CD14-positive monocyte (primary cell): Measurements from ENCODE around the gene SMAGP. TPM values are rescaled to one million over a fixed set of nuclear protein-coding genes. Genes with fewer than 3 reads are reported as not detected.

Experiments
- DNase-seq, 3 donors: peaks; one replicate each; pipeline ENCODE4 v3.0.0-alpha.2; 2011 to 2022
- H2AFZ ChIP-seq: 2 replicates; pipeline ENCODE4 v1.6.0; 2012; ENCODE audit warnings: mild to moderate bottlenecking, low read depth, low read length, inconsistent platforms; ENCODE audit not compliant: insufficient read depth, poor library complexity, severe bottlenecking
- H3K27ac ChIP-seq, 2 donors: 1 replicate in 1 of 2; 2 replicates in 1 of 2; pipeline ENCODE4 v1.5.1; 2012 to 2013; ENCODE audit warnings: low read length in 2 of 2, control low read depth in 1 of 2, inconsistent platforms in 1 of 2, low read depth in 1 of 2, mild to moderate bottlenecking in 1 of 2
- H3K27me3 ChIP-seq, 2 donors: one replicate each; pipeline versions ENCODE4 v1.6.0 to v1.6.1; 2011 to 2013; ENCODE audit warnings: low read length in 2 of 2; ENCODE audit not compliant: control insufficient read depth in 2 of 2, insufficient read depth in 2 of 2
- H3K36me3 ChIP-seq, 2 donors: replicated peaks in 1 of 2; 1 replicate in 1 of 2; 2 replicates in 1 of 2; pipeline versions ENCODE4 v1.5.1 to v1.6.1; 2012 to 2013; ENCODE audit warnings: low read length in 2 of 2, control low read depth in 1 of 2, inconsistent platforms in 1 of 2, mild to moderate bottlenecking in 1 of 2; ENCODE audit not compliant: insufficient read depth in 2 of 2, control insufficient read depth in 1 of 2
- H3K4me1 ChIP-seq, 2 donors: 1 replicate in 1 of 2; 2 replicates in 1 of 2; pipeline versions ENCODE4 v1.5.1 to v1.6.1; 2012 to 2013; ENCODE audit warnings: low read length in 2 of 2, control low read depth in 1 of 2, inconsistent platforms in 1 of 2, mild to moderate bottlenecking in 1 of 2, moderate library complexity in 1 of 2; ENCODE audit not compliant: insufficient read depth in 2 of 2, control insufficient read depth in 1 of 2
- H3K4me2 ChIP-seq: replicated peaks from 2 replicates; pipeline ENCODE3; 2012; ENCODE audit warnings: low read length, moderate library complexity, mild to moderate bottlenecking; ENCODE audit not compliant: poor library complexity, severe bottlenecking; ENCODE audit errors: extremely low read depth
- H3K4me3 ChIP-seq, 3 experiments: fragments of 200-600 bp in 1 of 3; sonication (generic) in 1 of 3; replicated peaks in 1 of 3; 1 replicate in 2 of 3; 2 replicates in 1 of 3; pipeline ENCODE4 v1.5.1; 2011 to 2013; ENCODE audit warnings: low read length in 3 of 3, mild to moderate bottlenecking in 3 of 3, control low read depth in 2 of 3, low read depth in 2 of 3, inconsistent platforms in 1 of 3, moderate library complexity in 1 of 3
- H3K79me2 ChIP-seq: 2 replicates; pipeline ENCODE4 v1.6.0; 2012; ENCODE audit warnings: mild to moderate bottlenecking, control low read depth, inconsistent platforms, low read length, moderate library complexity; ENCODE audit not compliant: insufficient read depth
- H3K9ac ChIP-seq: 2 replicates; pipeline ENCODE4 v1.6.0; 2017; ENCODE audit warnings: low read length, mild to moderate bottlenecking; ENCODE audit not compliant: insufficient read depth, poor library complexity, severe bottlenecking
- H3K9me3 ChIP-seq, 2 donors: replicated peaks in 1 of 2; 1 replicate in 1 of 2; 2 replicates in 1 of 2; pipeline versions ENCODE4 v1.5.1 to v1.6.1; 2012 to 2013; ENCODE audit warnings: low read length in 2 of 2, control low read depth in 1 of 2; ENCODE audit not compliant: control insufficient read depth in 1 of 2, insufficient read depth in 1 of 2
- H4K20me1 ChIP-seq: 2 replicates; pipeline ENCODE4 v1.6.0; 2012; ENCODE audit warnings: mild to moderate bottlenecking, low read length, control low read depth, moderate library complexity; ENCODE audit not compliant: insufficient read depth
- H3K27ac Mint-ChIP-seq, 7 donors: one replicate each; pipeline ENCODE4 v1.8.0; 2020; ENCODE audit warnings: mild to moderate bottlenecking in 7 of 7, mixed read lengths in 7 of 7, moderate library complexity in 6 of 7, inconsistent platforms in 2 of 7
- H3K27me3 Mint-ChIP-seq, 3 donors: one replicate each; pipeline ENCODE4 v1.8.0; 2021 to 2022; ENCODE audit warnings: low read depth in 3 of 3, mild to moderate bottlenecking in 3 of 3, mixed read lengths in 3 of 3, moderate library complexity in 3 of 3, inconsistent platforms in 1 of 3
- H3K36me3 Mint-ChIP-seq, 2 donors: one replicate each; pipeline ENCODE4 v1.8.0; 2020; ENCODE audit warnings: mixed read lengths in 2 of 2, inconsistent platforms in 1 of 2, mild to moderate bottlenecking in 1 of 2
- H3K4me1 Mint-ChIP-seq: one replicate; pipeline ENCODE4 v1.8.0; 2020; ENCODE audit warnings: mild to moderate bottlenecking, mixed read lengths
- H3K4me3 Mint-ChIP-seq, 2 donors: one replicate each; pipeline ENCODE4 v1.8.0; 2020; ENCODE audit warnings: mild to moderate bottlenecking in 2 of 2, mixed read lengths in 2 of 2, moderate library complexity in 1 of 2
- H3K9me3 Mint-ChIP-seq, 7 donors: one replicate each; pipeline ENCODE4 v1.8.0; 2020 to 2022; ENCODE audit warnings: mixed read lengths in 7 of 7, mild to moderate bottlenecking in 6 of 7, moderate library complexity in 6 of 7, inconsistent platforms in 2 of 7
- WGBS: methylation state at CpG from one replicate; pipeline ENCODE4 v1.1.5; 2013; ENCODE audit warnings: missing lambda C conversion rate; ENCODE audit not compliant: insufficient coverage; 5-methylcytosine and 5-hydroxymethylcytosine counted together
- intact Hi-C, 2 donors: fragments of 100-400 bp; cut with micrococcal nuclease; formaldehyde crosslinking; loops; one replicate each; pipeline versions ENCODE4 v1.15.0 to v1.15.1; 2023
- polyA plus RNA-seq, 3 donors: library from polyadenylated mRNA; depleted of rRNA in 1 of 3; unstranded in 2 of 3; stranded (reverse) in 1 of 3; fragments of 300-500 nt in 2 of 3; fragments of >200 nt in 1 of 3; fragmentation: Illumina TruSeq in 2 of 3; gene quantifications; 1 replicate in 2 of 3; 2 replicates in 1 of 3; pipeline ENCODE4 v1.2.3, GENCODE V29; 2012 to 2021
- TF ChIP-seq, protein P1 (sequence below): fragments of 200-600 bp; IDR thresholded peaks from one replicate; pipeline ENCODE4 v1.8.0; 2022; ENCODE audit warnings: antibody characterized with exemption, mild to moderate bottlenecking

Gene SMAGP
- polyA plus RNA-seq, 3 donors = 2.6 to 6.6 (median 3.0) TPM

- Histone ChIP-seq H2AFZ (peak overlapping the region; percentile 87), H3K4me2 (peak overlapping the region; percentile 93), H3K4me1 (peaks cover 16 to 21% of the 10 kb centered on the region in 2 donors), H3K4me3 (peak overlapping the region; percentile 62 to 90 (median 75)), H3K79me2 (no peaks in the 10 kb centered on the region), H3K27me3 (peaks cover 20 to 35% of the 10 kb centered on the region in 2 donors), H3K9ac (peak overlapping the region; percentile 69), H3K36me3 (no peaks in the 10 kb centered on the region), H3K9me3 (peaks cover 0 to 5% of the 10 kb centered on the region in 2 donors), H3K27ac (no peak overlapping the region), H4K20me1 (no peaks in the 10 kb centered on the region)
- H3K36me3 Mint-ChIP-seq = peaks cover 0 to 15% of the 10 kb centered on the region in 2 donors
- peak overlapping the region in 1 of 7 donors; percentile 50 for H3K27ac Mint-ChIP-seq
- intact Hi-C loops = no loop called here
- WGBS = 44% methylated on average over 4 of the region's 9 CpGs
- peak overlapping the region; percentile 95 to 98 for H3K4me3 Mint-ChIP-seq
- peaks cover 0 to 8% (median 2%) of the 10 kb centered on the region in 7 donors for H3K9me3 Mint-ChIP-seq
- H3K27me3 Mint-ChIP-seq = peaks cover 35 to 51% (median 41%) of the 10 kb centered on the region in 3 donors
- DNase-seq = peak in 2 of 3 donors; percentile 21 to 43
- H3K4me1 Mint-ChIP-seq = peaks cover 18% of the 10 kb centered on the region
- TF ChIP-seq, protein P1, sequence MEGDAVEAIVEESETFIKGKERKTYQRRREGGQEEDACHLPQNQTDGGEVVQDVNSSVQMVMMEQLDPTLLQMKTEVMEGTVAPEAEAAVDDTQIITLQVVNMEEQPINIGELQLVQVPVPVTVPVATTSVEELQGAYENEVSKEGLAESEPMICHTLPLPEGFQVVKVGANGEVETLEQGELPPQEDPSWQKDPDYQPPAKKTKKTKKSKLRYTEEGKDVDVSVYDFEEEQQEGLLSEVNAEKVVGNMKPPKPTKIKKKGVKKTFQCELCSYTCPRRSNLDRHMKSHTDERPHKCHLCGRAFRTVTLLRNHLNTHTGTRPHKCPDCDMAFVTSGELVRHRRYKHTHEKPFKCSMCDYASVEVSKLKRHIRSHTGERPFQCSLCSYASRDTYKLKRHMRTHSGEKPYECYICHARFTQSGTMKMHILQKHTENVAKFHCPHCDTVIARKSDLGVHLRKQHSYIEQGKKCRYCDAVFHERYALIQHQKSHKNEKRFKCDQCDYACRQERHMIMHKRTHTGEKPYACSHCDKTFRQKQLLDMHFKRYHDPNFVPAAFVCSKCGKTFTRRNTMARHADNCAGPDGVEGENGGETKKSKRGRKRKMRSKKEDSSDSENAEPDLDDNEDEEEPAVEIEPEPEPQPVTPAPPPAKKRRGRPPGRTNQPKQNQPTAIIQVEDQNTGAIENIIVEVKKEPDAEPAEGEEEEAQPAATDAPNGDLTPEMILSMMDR = no peak
Measured at GRCh38 chr12:51270951-51271518, 820 bp upstream of the SMAGP start.

DNA sequence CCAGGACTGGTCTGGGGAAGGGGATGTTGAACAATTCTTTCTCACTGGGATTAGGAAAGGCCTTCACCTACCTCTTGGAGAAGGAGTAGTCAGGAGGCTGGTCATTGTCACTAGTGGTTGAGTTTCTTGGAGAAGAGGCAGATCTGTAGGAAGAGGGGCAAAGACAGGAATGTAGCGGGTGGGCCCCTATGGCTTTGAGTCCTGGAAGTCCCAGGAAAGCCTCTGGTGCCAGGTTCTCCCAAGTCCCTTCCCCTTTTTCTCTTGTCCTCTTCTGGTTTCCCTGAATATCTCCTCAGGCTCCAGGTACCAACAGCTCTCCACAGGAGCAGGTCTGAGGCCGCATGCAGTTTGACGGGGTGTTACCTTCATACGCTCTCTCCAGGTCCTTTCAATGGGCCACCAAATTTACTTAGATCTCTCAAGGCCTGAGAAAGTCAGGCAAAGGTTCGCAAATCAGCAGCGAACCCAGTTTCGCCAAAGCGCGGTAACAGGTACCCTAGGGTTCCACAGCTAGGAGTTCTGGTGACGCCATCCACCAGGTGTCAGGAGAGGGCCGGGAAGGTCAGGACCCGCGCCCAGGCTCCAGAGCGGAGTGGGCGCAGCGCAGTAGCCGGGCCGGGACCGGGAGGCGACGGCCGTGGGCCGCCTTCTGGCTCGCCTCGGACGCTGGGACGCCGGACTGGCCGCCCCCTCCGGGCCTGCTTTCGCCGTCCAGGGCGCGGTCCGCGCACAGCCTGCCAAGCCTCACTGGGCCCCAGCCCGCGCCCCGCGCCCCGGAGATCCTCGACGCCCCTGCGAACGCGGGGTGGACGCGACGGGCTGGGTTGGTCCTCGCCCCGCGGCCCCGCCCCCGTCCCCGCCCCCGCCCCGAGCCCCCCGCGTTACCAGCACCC lies 795 bp downstream of the SMAGP start:
- Histone ChIP-seq H2AFZ (peak overlapping the region; percentile 87), H3K4me3 (peak overlapping the region; percentile 16 to 90 (median 75)), H4K20me1 (no peaks in the 10 kb centered on the region), H3K9me3 (peaks cover 0 to 5% of the 10 kb centered on the region in 2 donors), H3K9ac (peak overlapping the region; percentile 69), H3K4me2 (peak overlapping the region; percentile 93), H3K36me3 (no peaks in the 10 kb centered on the region), H3K27ac (no peak overlapping the region), H3K27me3 (peaks cover 20 to 35% of the 10 kb centered on the region in 2 donors), H3K79me2 (no peaks in the 10 kb centered on the region), H3K4me1 (peaks cover 16 to 21% of the 10 kb centered on the region in 2 donors)
- H3K36me3 Mint-ChIP-seq = peaks cover 0 to 15% of the 10 kb centered on the region in 2 donors
- 7% methylated on average over 48 of the region's 59 CpGs for WGBS
- peaks cover 18% of the 10 kb centered on the region for H3K4me1 Mint-ChIP-seq
- intact Hi-C loops = loop anchor here in 1 of 2 donors (10.0 kb wide), 2 partner anchors 55 to 75 kb away; partner anchors contain the start of genes CELA1 and POU6F1
- DNase-seq = peak in 1 of 3 donors; percentile 22
- H3K27me3 Mint-ChIP-seq = peaks cover 35 to 51% (median 41%) of the 10 kb centered on the region in 3 donors
- H3K27ac Mint-ChIP-seq = peak overlapping the region in 1 of 7 donors; percentile 68
- H3K9me3 Mint-ChIP-seq = peaks cover 0 to 8% (median 2%) of the 10 kb centered on the region in 7 donors
- TF ChIP-seq, protein P1 = no peak
- peak overlapping the region; percentile 87 to 93 for H3K4me3 Mint-ChIP-seq
